Osteoblast (primary cell): ENCODE data around the gene GRIN1. TPM values are rescaled to one million over a fixed set of nuclear protein-coding genes. Genes with fewer than 3 reads are reported as not detected.

ENCODE experiments used
- DNase-seq: peaks from one replicate; pipeline ENCODE4 v3.0.0; 2011; ENCODE audit warnings: low spot score, mixed read lengths; ENCODE audit not compliant: insufficient read length; ENCODE audit errors: missing footprints
- H2AFZ ChIP-seq: 2 replicates; pipeline ENCODE4 v1.6.0; 2011; ENCODE audit warnings: mild to moderate bottlenecking, low read length
- H3K27ac ChIP-seq: 2 replicates; pipeline ENCODE4 v1.5.1; 2011; ENCODE audit warnings: mild to moderate bottlenecking, low read depth, low read length, moderate library complexity
- H3K27me3 ChIP-seq: 2 replicates; pipeline ENCODE4 v1.6.0; 2012; ENCODE audit warnings: mild to moderate bottlenecking, control low read depth, inconsistent platforms, low read length, moderate library complexity; ENCODE audit not compliant: insufficient read depth
- H3K36me3 ChIP-seq: 2 replicates; pipeline ENCODE4 v1.5.1; 2011; ENCODE audit warnings: mild to moderate bottlenecking, low read length, control low read depth, moderate library complexity; ENCODE audit not compliant: insufficient read depth
- H3K4me1 ChIP-seq: 2 replicates; pipeline ENCODE4 v1.5.1; 2011; ENCODE audit warnings: mild to moderate bottlenecking, low read length, control low read depth, moderate library complexity; ENCODE audit not compliant: insufficient read depth
- H3K4me2 ChIP-seq: 2 replicates; pipeline ENCODE4 v1.6.0; 2011; ENCODE audit warnings: mild to moderate bottlenecking, low read length; ENCODE audit not compliant: insufficient read depth
- H3K4me3 ChIP-seq: fragments of 200-600 bp; sonication (generic); 3 replicates; pipeline ENCODE4 v1.5.1; 2012; ENCODE audit warnings: mild to moderate bottlenecking, low read length, inconsistent platforms; ENCODE audit not compliant: insufficient read depth
- H3K79me2 ChIP-seq: 2 replicates; pipeline ENCODE4 v1.6.0; 2012; ENCODE audit warnings: mild to moderate bottlenecking, low read length, control low read depth, inconsistent platforms; ENCODE audit not compliant: insufficient read depth
- H3K9me3 ChIP-seq: 2 replicates; pipeline ENCODE4 v1.5.1; 2011; ENCODE audit warnings: low read depth, low read length, control low read depth
- H4K20me1 ChIP-seq: 2 replicates; pipeline ENCODE4 v1.6.0; 2012; ENCODE audit warnings: mild to moderate bottlenecking, low read length, control low read depth; ENCODE audit not compliant: insufficient read depth
- total RNA-seq: library from RNA; depleted of rRNA; stranded (reverse); fragments of >200 nt; gene quantifications from 2 replicates; pipeline ENCODE4 v1.2.3, GENCODE V29; 2012
- TF ChIP-seq, protein P1 (sequence below): IDR thresholded peaks from 2 replicates; pipeline ENCODE4 v1.5.1; 2011; ENCODE audit warnings: mild to moderate bottlenecking, low read depth, low read length, moderate library complexity; ENCODE audit errors: extremely low read depth

The GRIN1 gene
- total RNA-seq, 1 donor, result not detected

DNA sequence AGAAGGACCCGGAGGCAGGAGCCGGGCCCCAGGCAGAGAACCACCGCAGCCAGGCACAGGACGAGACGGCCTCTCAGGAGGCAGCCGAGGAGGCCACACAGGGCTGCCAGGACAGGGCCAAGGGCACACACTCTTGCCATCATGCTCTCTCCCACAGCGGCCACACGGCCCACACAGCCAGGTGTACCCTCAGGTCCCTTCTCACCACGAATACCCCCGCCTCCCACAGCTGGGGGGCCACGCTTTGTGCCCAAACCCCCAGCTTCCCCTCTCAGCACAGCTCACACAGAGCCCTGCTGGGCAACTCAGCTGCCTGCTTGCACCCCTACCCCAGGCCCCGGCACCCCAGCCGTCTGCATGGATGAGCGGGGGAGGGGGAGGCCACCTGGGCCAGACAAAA lies 54.8 kb downstream of the GRIN1 start:
- peaks cover 84% of the 10 kb centered on the region for H3K79me2 ChIP-seq
- H3K27me3 ChIP-seq, result no peaks in the 10 kb centered on the region
- no peak overlapping the region for H3K4me3 ChIP-seq
- H3K4me2 ChIP-seq, result no peak overlapping the region
- peaks cover 14% of the 10 kb centered on the region for H3K36me3 ChIP-seq
- H2AFZ ChIP-seq, result no peak overlapping the region
- TF ChIP-seq, protein P1, sequence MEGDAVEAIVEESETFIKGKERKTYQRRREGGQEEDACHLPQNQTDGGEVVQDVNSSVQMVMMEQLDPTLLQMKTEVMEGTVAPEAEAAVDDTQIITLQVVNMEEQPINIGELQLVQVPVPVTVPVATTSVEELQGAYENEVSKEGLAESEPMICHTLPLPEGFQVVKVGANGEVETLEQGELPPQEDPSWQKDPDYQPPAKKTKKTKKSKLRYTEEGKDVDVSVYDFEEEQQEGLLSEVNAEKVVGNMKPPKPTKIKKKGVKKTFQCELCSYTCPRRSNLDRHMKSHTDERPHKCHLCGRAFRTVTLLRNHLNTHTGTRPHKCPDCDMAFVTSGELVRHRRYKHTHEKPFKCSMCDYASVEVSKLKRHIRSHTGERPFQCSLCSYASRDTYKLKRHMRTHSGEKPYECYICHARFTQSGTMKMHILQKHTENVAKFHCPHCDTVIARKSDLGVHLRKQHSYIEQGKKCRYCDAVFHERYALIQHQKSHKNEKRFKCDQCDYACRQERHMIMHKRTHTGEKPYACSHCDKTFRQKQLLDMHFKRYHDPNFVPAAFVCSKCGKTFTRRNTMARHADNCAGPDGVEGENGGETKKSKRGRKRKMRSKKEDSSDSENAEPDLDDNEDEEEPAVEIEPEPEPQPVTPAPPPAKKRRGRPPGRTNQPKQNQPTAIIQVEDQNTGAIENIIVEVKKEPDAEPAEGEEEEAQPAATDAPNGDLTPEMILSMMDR, result no peak
- H3K9me3 ChIP-seq, result no peaks in the 10 kb centered on the region
- H4K20me1 ChIP-seq, result peaks cover 42% of the 10 kb centered on the region
- no peak overlapping the region for H3K27ac ChIP-seq
- H3K4me1 ChIP-seq, result peaks cover 17% of the 10 kb centered on the region
- no peak for DNase-seq

DNA sequence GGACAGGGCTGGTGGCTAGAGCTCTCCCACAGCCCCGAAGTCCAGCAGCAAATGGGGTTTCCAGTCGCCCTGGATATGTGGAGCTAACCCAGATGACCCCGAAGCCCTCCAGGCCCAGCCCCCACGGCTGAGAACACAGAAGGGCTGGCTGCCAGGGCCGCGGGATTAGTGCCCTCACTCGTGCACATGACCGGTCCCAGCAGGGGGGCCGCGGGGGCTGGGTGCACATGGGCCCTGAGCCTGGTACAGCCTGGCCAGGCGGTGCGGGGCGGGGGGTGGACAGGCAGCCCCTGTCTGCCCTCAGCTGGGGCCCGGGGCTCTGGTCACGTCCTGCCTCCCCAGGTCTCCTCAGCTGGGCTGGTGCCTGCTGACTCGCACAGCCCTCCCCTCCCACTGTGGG lies 55.4 kb downstream of the GRIN1 start:
- H3K4me3 ChIP-seq, result no peak overlapping the region
- no peak overlapping the region for H3K27ac ChIP-seq
- H3K79me2 ChIP-seq, result peaks cover 89% of the 10 kb centered on the region
- no peak overlapping the region for H3K4me2 ChIP-seq
- H3K27me3 ChIP-seq, result no peaks in the 10 kb centered on the region
- H3K36me3 ChIP-seq, result peaks cover 14% of the 10 kb centered on the region
- no peak for DNase-seq
- H3K9me3 ChIP-seq, result no peaks in the 10 kb centered on the region
- TF ChIP-seq, protein P1, result no peak
- H2AFZ ChIP-seq, result no peak overlapping the region
- H4K20me1 ChIP-seq, result peaks cover 42% of the 10 kb centered on the region
- peaks cover 20% of the 10 kb centered on the region for H3K4me1 ChIP-seq

DNA sequence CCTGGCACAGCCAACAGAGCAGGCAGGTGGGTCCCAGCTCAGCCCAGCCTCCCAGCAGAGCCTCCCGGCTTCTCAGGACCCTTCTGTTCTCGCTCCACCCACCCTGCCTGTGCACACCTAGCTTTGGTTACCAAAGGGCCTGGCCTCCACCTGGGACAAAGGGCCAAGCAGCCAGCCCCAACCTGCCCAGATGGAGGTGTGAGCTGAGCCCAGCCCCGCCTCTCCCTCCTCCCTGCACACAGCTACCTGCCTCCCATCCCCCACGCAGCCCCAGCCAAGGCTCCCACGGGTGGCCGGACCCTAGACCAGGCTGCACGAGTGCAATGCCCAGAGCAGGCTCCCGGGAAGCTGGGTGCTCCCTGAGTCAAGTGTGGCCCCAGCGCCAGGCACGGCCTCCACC lies 56.0 kb downstream of the GRIN1 start:
- Histone ChIP-seq H3K4me1 (peaks cover 16% of the 10 kb centered on the region), H4K20me1 (peaks cover 37% of the 10 kb centered on the region), H3K36me3 (peaks cover 13% of the 10 kb centered on the region), H3K9me3 (no peaks in the 10 kb centered on the region), H3K79me2 (peaks cover 85% of the 10 kb centered on the region), H3K4me2 (no peak overlapping the region), H3K4me3 (no peak overlapping the region), H3K27me3 (no peaks in the 10 kb centered on the region), H2AFZ (no peak overlapping the region), H3K27ac (no peak overlapping the region)
- DNase-seq, result no peak
- TF ChIP-seq, protein P1, result no peak

DNA sequence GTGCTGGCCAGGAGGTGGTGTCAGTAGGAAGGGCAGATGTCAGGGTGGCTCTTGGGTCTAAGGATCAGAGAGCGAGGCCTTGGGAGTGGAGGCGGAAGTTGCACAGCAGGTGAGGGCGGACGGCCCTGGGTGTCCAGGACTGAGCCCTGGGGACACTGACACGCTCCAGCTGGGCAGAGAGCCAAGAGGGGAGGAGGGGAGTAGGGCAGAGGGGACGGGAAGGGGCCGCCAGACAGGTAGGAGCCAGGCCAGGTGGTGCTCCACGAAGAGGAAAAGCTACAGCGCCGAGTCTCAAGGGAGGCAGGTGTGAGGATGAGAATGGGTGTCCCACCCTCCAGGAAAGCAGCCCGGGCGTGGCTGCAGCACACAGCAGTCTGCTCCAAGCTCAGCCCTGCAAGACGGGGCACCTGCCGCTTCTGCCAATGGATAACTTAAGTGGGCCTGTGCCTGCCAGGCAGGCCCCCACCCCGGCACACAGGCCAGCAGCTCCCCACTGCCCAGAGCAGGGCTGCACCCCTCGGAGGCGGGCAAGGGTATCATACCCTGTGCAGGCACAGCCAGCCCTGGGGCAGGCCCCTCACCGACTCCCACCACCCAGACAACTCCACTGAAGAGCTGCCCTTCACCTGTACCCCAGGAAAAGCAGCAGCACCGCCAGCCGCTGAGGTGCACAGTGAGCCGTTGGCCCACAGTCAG lies 56.7 kb downstream of the GRIN1 start:
- no peaks in the 10 kb centered on the region for H3K27me3 ChIP-seq
- H3K4me2 ChIP-seq, result no peak overlapping the region
- H3K4me3 ChIP-seq, result no peak overlapping the region
- peaks cover 14% of the 10 kb centered on the region for H3K4me1 ChIP-seq
- H3K36me3 ChIP-seq, result peaks cover 9% of the 10 kb centered on the region
- TF ChIP-seq, protein P1, result no peak
- no peak for DNase-seq
- no peak overlapping the region for H2AFZ ChIP-seq
- H3K79me2 ChIP-seq, result peaks cover 78% of the 10 kb centered on the region
- H3K27ac ChIP-seq, result no peak overlapping the region
- H4K20me1 ChIP-seq, result peaks cover 34% of the 10 kb centered on the region
- H3K9me3 ChIP-seq, result no peaks in the 10 kb centered on the region
